ENCODE measurements around the gene CHRNA7. TPM values are rescaled to one million over a fixed set of nuclear protein-coding genes. Genes with fewer than 3 reads are reported as not detected.

The CHRNA7 gene
- total and polyA plus RNA-seq, 9 of the 15 experiments (the other 6 are each of a cell fraction or from before 2014, with no cell fraction given), result 0.04 TPM; not detected in 8

DNA sequence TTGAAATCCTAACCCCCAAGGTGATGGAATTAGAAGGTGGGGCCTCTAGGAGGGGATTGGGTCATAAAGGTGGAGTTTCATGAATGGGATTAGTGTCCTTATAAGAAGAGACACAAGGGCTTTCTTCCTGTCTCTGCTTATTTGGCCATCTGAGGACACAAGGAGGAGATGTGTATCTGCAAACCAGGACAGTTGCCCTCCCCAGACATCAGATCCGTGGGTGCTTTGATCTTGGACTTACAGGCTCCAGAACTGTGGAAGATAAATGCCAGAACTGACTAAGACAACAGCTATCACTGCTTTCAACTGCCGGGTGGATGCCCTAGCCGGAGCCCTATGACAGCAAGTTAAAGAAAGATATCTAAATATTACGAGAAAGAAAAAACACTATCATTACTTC, 94.4 kb downstream of the CHRNA7 start:
- CTCF ChIA-PET (ENCODE audit: low intra/inter-chr PET ratio), result no interaction called here
- Histone ChIP-seq H3K4me2 (ENCODE audit: insufficient read depth, low read length) (no peak overlapping the region), H3K9me1 (ENCODE audit: control insufficient read depth, insufficient read depth, low read length) (no peaks in the 10 kb centered on the region), H2AFZ (ENCODE audit: low read depth, low read length) (no peak overlapping the region), H3K9me3 (replicated peaks; ENCODE audit: control insufficient read depth, insufficient read depth, low read depth, low read length) (no peaks in the 10 kb centered on the region), H3K4me1 (replicated peaks in 1 of 2; ENCODE audit: control insufficient read depth in 2 of 2, insufficient read depth in 2 of 2, low read length in 2 of 2) (no peaks in the 10 kb centered on the region), H3K36me3 (ENCODE audit: control insufficient read depth, insufficient read depth, low read length) (no peaks in the 10 kb centered on the region), H3K79me2 (ENCODE audit: control insufficient read depth, insufficient read depth, low read length) (no peaks in the 10 kb centered on the region), H3K4me3 (no peak overlapping the region), H4K20me1 (replicated peaks; ENCODE audit: control insufficient read depth, insufficient read depth, low read length) (no peaks in the 10 kb centered on the region), H3K9ac (ENCODE audit: insufficient read depth in 1 of 2, low read depth in 2 of 2, low read length in 2 of 2) (no peak overlapping the region), H3K27me3 (ENCODE audit: control insufficient read depth in 2 of 2, insufficient read depth in 2 of 2, low read length in 2 of 2) (peaks cover 0 to 7% of the 10 kb centered on the region in 2 experiments; a peak in 1 of 5 replicates), H3K27ac (ENCODE audit: extremely low read depth, low read depth, low read length) (no peak overlapping the region)
- in situ Hi-C loops (cut with MboI), result no loop called here
- WGBS (ENCODE audit: insufficient coverage, low coverage, missing lambda C conversion rate), result 3% methylated on average over 4 of the region's 4 CpGs
- TF ChIP-seq PRMT5 (CRISPR knock-in tag; IDR thresholded peaks at IDR 0.05) (no peak), ZNF41 (CRISPR knock-in tag; conservative IDR thresholded peaks at IDR 0.05) (no peak), ZNF311 (CRISPR knock-in tag; IDR thresholded peaks at IDR 0.05) (no peak), ZNF780A (CRISPR knock-in tag; IDR thresholded peaks at IDR 0.05) (no peak), PYGO2 (tag; IDR thresholded peaks at IDR 0.05) (no peak), MCM7 (IDR thresholded peaks at IDR 0.05) (no peak)
- POLR2A ChIA-PET, result no interaction called here
- FAIRE-seq (no peak), ATAC-seq (no peak), DNase-seq (ENCODE audit: extremely low read depth in 1 of 4, low spot score in 3 of 4) (no peak)
- intact Hi-C loops (cut with micrococcal nuclease), result no loop called here
- BruUV-seq (replicated peaks), result no TSS peak

DNA sequence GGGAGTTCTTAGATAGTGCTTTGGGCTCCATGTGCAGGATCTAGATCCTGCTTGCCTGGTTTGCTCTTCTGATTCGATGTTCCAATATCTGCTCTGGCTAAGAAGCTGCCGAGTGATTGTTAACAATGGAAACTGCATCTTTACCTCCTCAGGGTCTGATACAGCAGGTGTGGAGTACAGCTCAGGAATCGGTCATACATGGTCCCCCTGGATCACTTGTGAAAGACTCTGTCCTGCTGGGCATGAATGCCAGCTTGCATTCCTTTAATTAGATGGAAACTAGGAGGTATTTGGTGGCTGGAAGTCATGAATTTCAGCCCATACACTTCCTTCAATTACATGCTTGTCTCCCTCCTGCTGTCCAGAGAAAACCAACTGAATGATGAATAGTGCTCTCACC, 95.3 kb downstream of the CHRNA7 start:
- Histone ChIP-seq H4K20me1 (replicated peaks; ENCODE audit: control insufficient read depth, insufficient read depth, low read length) (no peaks in the 10 kb centered on the region), H3K4me3 (no peak overlapping the region), H3K36me3 (ENCODE audit: control insufficient read depth, insufficient read depth, low read length) (no peaks in the 10 kb centered on the region), H3K9me3 (replicated peaks; ENCODE audit: control insufficient read depth, insufficient read depth, low read depth, low read length) (no peaks in the 10 kb centered on the region), H3K27ac (ENCODE audit: extremely low read depth, low read depth, low read length) (no peak overlapping the region), H3K9ac (ENCODE audit: insufficient read depth in 1 of 2, low read depth in 2 of 2, low read length in 2 of 2) (no peak overlapping the region), H3K4me2 (ENCODE audit: insufficient read depth, low read length) (no peak overlapping the region), H2AFZ (ENCODE audit: low read depth, low read length) (no peak overlapping the region), H3K27me3 (ENCODE audit: control insufficient read depth in 2 of 2, insufficient read depth in 2 of 2, low read length in 2 of 2) (peaks cover 0 to 5% of the 10 kb centered on the region in 2 experiments; a peak in 1 of 5 replicates), H3K79me2 (ENCODE audit: control insufficient read depth, insufficient read depth, low read length) (no peaks in the 10 kb centered on the region), H3K9me1 (ENCODE audit: control insufficient read depth, insufficient read depth, low read length) (no peaks in the 10 kb centered on the region), H3K4me1 (replicated peaks in 1 of 2; ENCODE audit: control insufficient read depth in 2 of 2, insufficient read depth in 2 of 2, low read length in 2 of 2) (no peaks in the 10 kb centered on the region)
- in situ Hi-C loops (cut with MboI) (no loop called here), intact Hi-C loops (cut with micrococcal nuclease) (no loop called here)
- POLR2A ChIA-PET, result no interaction called here
- CTCF ChIA-PET (ENCODE audit: low intra/inter-chr PET ratio), result no interaction called here
- no peak for DNase-seq (ENCODE audit: extremely low read depth in 1 of 4, low spot score in 3 of 4)
- FAIRE-seq, result no peak
- ATAC-seq, result no peak
- 0% methylated on average over 3 of the region's 3 CpGs for WGBS (ENCODE audit: insufficient coverage, low coverage, missing lambda C conversion rate)
- no TSS peak for BruUV-seq (replicated peaks)
- TF ChIP-seq SMC3 (conservative IDR thresholded peaks at IDR 0.05; ENCODE audit: insufficient read depth, low read depth, low read length) (no peak), RBM14 (IDR thresholded peaks at IDR 0.05; ENCODE audit: borderline replicate concordance, insufficient read depth, low read depth, low read length) (no peak), ZNF146 (CRISPR knock-in tag; IDR thresholded peaks at IDR 0.05; ENCODE audit: unreplicated experiment) (no peak), MTA1 (IDR thresholded peaks at IDR 0.05; ENCODE audit: borderline replicate concordance) (no peak), NCOA4 (IDR thresholded peaks at IDR 0.05; ENCODE audit: partially characterized antibody) (no peak), ZNF740 (CRISPR knock-in tag; IDR thresholded peaks at IDR 0.05) (no peak), ZNF740 (tag; IDR thresholded peaks at IDR 0.05) (no peak), NCOA6 (IDR thresholded peaks at IDR 0.05) (no peak), GATAD2B (IDR thresholded peaks at IDR 0.05; ENCODE audit: borderline replicate concordance) (no peak), HCFC1 (IDR thresholded peaks at IDR 0.05; ENCODE audit: low read depth, low read length) (no peak)
- TF ChIP-seq, protein P1, sequence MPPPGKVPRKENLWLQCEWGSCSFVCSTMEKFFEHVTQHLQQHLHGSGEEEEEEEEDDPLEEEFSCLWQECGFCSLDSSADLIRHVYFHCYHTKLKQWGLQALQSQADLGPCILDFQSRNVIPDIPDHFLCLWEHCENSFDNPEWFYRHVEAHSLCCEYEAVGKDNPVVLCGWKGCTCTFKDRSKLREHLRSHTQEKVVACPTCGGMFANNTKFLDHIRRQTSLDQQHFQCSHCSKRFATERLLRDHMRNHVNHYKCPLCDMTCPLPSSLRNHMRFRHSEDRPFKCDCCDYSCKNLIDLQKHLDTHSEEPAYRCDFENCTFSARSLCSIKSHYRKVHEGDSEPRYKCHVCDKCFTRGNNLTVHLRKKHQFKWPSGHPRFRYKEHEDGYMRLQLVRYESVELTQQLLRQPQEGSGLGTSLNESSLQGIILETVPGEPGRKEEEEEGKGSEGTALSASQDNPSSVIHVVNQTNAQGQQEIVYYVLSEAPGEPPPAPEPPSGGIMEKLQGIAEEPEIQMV (tag; conservative IDR thresholded peaks at IDR 0.05; ENCODE audit: low read depth), result no peak

Data from K562 (cell line).